Neural cell (in vitro differentiated cells): ENCODE measurements around the gene IRX1.

Source experiments
- EP300 ChIP-seq: fragments of 450-650 bp; conservative IDR thresholded peaks from 2 replicates; pipeline ENCODE4 v1.6.1; 2014; ENCODE audit warnings: antibody characterized with exemption, mild to moderate bottlenecking, moderate library complexity; ENCODE audit not compliant: poor library complexity, severe bottlenecking
- TF ChIP-seq, protein P1 (sequence below): fragments of 450-650 bp; IDR thresholded peaks from 2 replicates; pipeline ENCODE4 v1.5.1; 2014; ENCODE audit warnings: antibody characterized with exemption, mild to moderate bottlenecking, moderate library complexity; ENCODE audit not compliant: poor library complexity, severe bottlenecking
- TF ChIP-seq, protein P2 (sequence below): IDR thresholded peaks from 2 replicates; pipeline ENCODE4 v1.6.1; 2012; ENCODE audit warnings: borderline replicate concordance

DNA sequence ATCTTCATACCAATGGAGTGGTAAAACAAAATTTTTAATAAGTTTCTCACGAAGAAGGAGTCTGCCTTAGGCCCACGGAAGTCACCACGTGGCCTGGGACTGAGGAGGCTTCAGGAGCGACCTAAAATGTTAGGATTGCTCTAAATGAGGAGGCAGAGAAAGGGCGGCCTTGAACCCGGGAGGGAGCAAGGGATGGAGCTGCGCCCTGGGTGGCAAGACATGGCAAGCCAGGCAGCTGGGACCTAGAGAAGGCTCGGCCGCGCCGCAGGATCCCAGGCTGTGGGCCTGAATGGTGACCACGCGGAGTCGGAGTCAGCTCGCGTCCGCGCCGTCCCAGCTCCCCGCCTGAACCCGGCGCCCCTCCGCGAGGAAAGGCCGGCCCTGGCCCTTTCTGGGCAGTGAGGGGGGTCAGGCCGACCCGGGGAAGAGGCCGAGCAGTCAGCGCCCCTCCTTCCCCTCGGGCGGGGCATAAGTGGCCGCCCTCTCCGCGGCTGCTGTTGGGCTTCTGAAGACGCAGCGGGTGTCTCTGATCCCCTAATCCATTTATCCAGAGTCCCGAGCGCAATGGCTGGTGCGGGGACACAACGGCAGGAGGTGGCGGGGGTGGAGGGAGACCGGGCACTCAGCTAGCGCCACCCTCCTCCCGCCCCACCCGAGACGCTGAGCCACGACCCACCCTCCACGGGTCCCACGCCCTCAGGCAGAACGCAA lies 10.6 kb downstream of the IRX1 start:
- TF ChIP-seq, protein P1, sequence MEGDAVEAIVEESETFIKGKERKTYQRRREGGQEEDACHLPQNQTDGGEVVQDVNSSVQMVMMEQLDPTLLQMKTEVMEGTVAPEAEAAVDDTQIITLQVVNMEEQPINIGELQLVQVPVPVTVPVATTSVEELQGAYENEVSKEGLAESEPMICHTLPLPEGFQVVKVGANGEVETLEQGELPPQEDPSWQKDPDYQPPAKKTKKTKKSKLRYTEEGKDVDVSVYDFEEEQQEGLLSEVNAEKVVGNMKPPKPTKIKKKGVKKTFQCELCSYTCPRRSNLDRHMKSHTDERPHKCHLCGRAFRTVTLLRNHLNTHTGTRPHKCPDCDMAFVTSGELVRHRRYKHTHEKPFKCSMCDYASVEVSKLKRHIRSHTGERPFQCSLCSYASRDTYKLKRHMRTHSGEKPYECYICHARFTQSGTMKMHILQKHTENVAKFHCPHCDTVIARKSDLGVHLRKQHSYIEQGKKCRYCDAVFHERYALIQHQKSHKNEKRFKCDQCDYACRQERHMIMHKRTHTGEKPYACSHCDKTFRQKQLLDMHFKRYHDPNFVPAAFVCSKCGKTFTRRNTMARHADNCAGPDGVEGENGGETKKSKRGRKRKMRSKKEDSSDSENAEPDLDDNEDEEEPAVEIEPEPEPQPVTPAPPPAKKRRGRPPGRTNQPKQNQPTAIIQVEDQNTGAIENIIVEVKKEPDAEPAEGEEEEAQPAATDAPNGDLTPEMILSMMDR: no peak
- no peak for TF ChIP-seq EP300
- TF ChIP-seq, protein P2, sequence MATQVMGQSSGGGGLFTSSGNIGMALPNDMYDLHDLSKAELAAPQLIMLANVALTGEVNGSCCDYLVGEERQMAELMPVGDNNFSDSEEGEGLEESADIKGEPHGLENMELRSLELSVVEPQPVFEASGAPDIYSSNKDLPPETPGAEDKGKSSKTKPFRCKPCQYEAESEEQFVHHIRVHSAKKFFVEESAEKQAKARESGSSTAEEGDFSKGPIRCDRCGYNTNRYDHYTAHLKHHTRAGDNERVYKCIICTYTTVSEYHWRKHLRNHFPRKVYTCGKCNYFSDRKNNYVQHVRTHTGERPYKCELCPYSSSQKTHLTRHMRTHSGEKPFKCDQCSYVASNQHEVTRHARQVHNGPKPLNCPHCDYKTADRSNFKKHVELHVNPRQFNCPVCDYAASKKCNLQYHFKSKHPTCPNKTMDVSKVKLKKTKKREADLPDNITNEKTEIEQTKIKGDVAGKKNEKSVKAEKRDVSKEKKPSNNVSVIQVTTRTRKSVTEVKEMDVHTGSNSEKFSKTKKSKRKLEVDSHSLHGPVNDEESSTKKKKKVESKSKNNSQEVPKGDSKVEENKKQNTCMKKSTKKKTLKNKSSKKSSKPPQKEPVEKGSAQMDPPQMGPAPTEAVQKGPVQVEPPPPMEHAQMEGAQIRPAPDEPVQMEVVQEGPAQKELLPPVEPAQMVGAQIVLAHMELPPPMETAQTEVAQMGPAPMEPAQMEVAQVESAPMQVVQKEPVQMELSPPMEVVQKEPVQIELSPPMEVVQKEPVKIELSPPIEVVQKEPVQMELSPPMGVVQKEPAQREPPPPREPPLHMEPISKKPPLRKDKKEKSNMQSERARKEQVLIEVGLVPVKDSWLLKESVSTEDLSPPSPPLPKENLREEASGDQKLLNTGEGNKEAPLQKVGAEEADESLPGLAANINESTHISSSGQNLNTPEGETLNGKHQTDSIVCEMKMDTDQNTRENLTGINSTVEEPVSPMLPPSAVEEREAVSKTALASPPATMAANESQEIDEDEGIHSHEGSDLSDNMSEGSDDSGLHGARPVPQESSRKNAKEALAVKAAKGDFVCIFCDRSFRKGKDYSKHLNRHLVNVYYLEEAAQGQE: no peak
